ENCODE results near the gene INO80B. TPM values are rescaled to one million over a fixed set of nuclear protein-coding genes. Genes with fewer than 3 reads are reported as not detected.

INO80B gene
- total and polyA plus RNA-seq, 9 of the 15 experiments (the other 6 are each of a cell fraction or from before 2014, with no cell fraction given): 0.41 to 22.6 (median 9.0) TPM

DNA sequence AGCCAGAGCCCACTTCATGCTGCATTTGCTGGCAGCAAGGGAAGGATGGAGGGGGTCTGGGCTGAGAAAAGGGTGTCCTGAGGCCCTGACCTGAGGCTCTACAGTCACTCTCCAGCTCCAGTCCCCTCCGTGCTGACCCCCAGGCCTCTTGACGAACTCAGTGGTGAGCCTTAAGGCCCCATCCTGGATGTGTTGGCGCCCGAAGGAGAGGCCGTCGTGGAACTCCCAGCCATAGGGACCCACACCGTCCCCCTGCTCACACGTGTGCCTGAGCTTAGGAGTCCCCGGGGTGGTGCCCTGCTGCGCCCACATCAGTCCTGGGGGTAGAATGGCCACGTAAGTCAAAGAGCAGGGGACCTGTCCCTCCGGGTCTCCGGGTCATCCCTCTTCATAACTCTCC, 9.5 kb downstream of the INO80B start:
- Histone ChIP-seq H3K9me3 (replicated peaks; ENCODE audit: control insufficient read depth, insufficient read depth, low read depth, low read length) (no peaks in the 10 kb centered on the region), H3K4me2 (ENCODE audit: insufficient read depth, low read length) (peak overlapping the region; percentile 90), H3K36me3 (ENCODE audit: control insufficient read depth, insufficient read depth, low read length) (peaks cover 25% of the 10 kb centered on the region), H3K9me1 (ENCODE audit: control insufficient read depth, insufficient read depth, low read length) (no peaks in the 10 kb centered on the region), H2AFZ (ENCODE audit: low read depth, low read length) (peak overlapping the region; percentile 89), H3K4me3 (peak overlapping the region; percentile 88), H3K9ac (ENCODE audit: insufficient read depth in 1 of 2, low read depth in 2 of 2, low read length in 2 of 2) (peak overlapping the region; percentile 85 to 99), H3K27me3 (ENCODE audit: control insufficient read depth in 2 of 2, insufficient read depth in 2 of 2, low read length in 2 of 2) (no peaks in the 10 kb centered on the region), H3K79me2 (ENCODE audit: control insufficient read depth, insufficient read depth, low read length) (peaks cover 21% of the 10 kb centered on the region), H3K4me1 (replicated peaks in 1 of 2; ENCODE audit: control insufficient read depth in 2 of 2, insufficient read depth in 2 of 2, low read length in 2 of 2) (peaks cover 7 to 32% of the 10 kb centered on the region in 2 experiments; a peak in 3 of 5 replicates), H4K20me1 (replicated peaks; ENCODE audit: control insufficient read depth, insufficient read depth, low read length) (no peaks in the 10 kb centered on the region; the same call in 1 of the 2 replicates), H3K27ac (ENCODE audit: extremely low read depth, low read depth, low read length) (peak overlapping the region; percentile 73)
- FAIRE-seq (no peak), ATAC-seq (peak; percentile 22), DNase-seq (ENCODE audit: extremely low read depth in 1 of 4, low spot score in 3 of 4) (no peak)
- ChIA-PET POLR2A (interaction anchor here (1.0 kb wide), 2 partner anchors 9 to 10 kb away, joined by 3 read pairs; partner anchors contain the start of gene INO80B), CTCF (ENCODE audit: low intra/inter-chr PET ratio) (no interaction called here)
- no TSS peak for BruUV-seq (replicated peaks)
- in situ Hi-C loops (cut with MboI) (no loop called here), intact Hi-C loops (cut with micrococcal nuclease) (no loop called here)
- 0% methylated on average over 7 of the region's 13 CpGs for WGBS (ENCODE audit: insufficient coverage, low coverage, missing lambda C conversion rate)
- TF ChIP-seq ZKSCAN3 (CRISPR knock-in tag; IDR thresholded peaks at IDR 0.05) (no peak), POU5F1 (IDR thresholded peaks at IDR 0.05; ENCODE audit: borderline replicate concordance, low read depth, low read length, partially characterized antibody) (no peak), NFYB (IDR thresholded peaks at IDR 0.05; ENCODE audit: extremely low read depth, insufficient read length) (no peak)
- TF ChIP-seq, protein P1, sequence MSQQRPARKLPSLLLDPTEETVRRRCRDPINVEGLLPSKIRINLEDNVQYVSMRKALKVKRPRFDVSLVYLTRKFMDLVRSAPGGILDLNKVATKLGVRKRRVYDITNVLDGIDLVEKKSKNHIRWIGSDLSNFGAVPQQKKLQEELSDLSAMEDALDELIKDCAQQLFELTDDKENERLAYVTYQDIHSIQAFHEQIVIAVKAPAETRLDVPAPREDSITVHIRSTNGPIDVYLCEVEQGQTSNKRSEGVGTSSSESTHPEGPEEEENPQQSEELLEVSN (IDR thresholded peaks at IDR 0.05; ENCODE audit: borderline replicate concordance in 1 of 2, extremely low read depth in 1 of 2, insufficient read depth in 1 of 2, insufficient read length in 1 of 2, low read depth in 1 of 2, low read length in 1 of 2, poor library complexity in 1 of 2, severe bottlenecking in 1 of 2): peak in 1 of 2 experiments; percentile 63
- TF ChIP-seq, protein P2, sequence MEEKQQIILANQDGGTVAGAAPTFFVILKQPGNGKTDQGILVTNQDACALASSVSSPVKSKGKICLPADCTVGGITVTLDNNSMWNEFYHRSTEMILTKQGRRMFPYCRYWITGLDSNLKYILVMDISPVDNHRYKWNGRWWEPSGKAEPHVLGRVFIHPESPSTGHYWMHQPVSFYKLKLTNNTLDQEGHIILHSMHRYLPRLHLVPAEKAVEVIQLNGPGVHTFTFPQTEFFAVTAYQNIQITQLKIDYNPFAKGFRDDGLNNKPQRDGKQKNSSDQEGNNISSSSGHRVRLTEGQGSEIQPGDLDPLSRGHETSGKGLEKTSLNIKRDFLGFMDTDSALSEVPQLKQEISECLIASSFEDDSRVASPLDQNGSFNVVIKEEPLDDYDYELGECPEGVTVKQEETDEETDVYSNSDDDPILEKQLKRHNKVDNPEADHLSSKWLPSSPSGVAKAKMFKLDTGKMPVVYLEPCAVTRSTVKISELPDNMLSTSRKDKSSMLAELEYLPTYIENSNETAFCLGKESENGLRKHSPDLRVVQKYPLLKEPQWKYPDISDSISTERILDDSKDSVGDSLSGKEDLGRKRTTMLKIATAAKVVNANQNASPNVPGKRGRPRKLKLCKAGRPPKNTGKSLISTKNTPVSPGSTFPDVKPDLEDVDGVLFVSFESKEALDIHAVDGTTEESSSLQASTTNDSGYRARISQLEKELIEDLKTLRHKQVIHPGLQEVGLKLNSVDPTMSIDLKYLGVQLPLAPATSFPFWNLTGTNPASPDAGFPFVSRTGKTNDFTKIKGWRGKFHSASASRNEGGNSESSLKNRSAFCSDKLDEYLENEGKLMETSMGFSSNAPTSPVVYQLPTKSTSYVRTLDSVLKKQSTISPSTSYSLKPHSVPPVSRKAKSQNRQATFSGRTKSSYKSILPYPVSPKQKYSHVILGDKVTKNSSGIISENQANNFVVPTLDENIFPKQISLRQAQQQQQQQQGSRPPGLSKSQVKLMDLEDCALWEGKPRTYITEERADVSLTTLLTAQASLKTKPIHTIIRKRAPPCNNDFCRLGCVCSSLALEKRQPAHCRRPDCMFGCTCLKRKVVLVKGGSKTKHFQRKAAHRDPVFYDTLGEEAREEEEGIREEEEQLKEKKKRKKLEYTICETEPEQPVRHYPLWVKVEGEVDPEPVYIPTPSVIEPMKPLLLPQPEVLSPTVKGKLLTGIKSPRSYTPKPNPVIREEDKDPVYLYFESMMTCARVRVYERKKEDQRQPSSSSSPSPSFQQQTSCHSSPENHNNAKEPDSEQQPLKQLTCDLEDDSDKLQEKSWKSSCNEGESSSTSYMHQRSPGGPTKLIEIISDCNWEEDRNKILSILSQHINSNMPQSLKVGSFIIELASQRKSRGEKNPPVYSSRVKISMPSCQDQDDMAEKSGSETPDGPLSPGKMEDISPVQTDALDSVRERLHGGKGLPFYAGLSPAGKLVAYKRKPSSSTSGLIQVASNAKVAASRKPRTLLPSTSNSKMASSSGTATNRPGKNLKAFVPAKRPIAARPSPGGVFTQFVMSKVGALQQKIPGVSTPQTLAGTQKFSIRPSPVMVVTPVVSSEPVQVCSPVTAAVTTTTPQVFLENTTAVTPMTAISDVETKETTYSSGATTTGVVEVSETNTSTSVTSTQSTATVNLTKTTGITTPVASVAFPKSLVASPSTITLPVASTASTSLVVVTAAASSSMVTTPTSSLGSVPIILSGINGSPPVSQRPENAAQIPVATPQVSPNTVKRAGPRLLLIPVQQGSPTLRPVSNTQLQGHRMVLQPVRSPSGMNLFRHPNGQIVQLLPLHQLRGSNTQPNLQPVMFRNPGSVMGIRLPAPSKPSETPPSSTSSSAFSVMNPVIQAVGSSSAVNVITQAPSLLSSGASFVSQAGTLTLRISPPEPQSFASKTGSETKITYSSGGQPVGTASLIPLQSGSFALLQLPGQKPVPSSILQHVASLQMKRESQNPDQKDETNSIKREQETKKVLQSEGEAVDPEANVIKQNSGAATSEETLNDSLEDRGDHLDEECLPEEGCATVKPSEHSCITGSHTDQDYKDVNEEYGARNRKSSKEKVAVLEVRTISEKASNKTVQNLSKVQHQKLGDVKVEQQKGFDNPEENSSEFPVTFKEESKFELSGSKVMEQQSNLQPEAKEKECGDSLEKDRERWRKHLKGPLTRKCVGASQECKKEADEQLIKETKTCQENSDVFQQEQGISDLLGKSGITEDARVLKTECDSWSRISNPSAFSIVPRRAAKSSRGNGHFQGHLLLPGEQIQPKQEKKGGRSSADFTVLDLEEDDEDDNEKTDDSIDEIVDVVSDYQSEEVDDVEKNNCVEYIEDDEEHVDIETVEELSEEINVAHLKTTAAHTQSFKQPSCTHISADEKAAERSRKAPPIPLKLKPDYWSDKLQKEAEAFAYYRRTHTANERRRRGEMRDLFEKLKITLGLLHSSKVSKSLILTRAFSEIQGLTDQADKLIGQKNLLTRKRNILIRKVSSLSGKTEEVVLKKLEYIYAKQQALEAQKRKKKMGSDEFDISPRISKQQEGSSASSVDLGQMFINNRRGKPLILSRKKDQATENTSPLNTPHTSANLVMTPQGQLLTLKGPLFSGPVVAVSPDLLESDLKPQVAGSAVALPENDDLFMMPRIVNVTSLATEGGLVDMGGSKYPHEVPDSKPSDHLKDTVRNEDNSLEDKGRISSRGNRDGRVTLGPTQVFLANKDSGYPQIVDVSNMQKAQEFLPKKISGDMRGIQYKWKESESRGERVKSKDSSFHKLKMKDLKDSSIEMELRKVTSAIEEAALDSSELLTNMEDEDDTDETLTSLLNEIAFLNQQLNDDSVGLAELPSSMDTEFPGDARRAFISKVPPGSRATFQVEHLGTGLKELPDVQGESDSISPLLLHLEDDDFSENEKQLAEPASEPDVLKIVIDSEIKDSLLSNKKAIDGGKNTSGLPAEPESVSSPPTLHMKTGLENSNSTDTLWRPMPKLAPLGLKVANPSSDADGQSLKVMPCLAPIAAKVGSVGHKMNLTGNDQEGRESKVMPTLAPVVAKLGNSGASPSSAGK (IDR thresholded peaks at IDR 0.05): peak; percentile 42

All from K562 (cell line).